SK-N-SH (cell line): ENCODE data around the gene PDZD2.

Experiments
- CHD2 ChIP-seq: fragments of 150-350 bp; IDR thresholded peaks from 2 replicates; pipeline ENCODE4 v1.6.1; 2018; ENCODE audit warnings: low read length; ENCODE audit not compliant: partially characterized antibody
- CTCF ChIP-seq: fragments of 200-600 bp; sonication (generic); IDR thresholded peaks from 2 replicates; pipeline ENCODE4 v1.6.1; 2017; ENCODE audit warnings: antibody characterized with exemption, mild to moderate bottlenecking, moderate library complexity
- EP300 ChIP-seq, 2 experiments: IDR thresholded peaks; 2 replicates each; pipeline versions ENCODE4 v1.4.0 to v1.6.1; 2012; ENCODE audit warnings: borderline replicate concordance in 1 of 2, low read depth in 1 of 2, low read length in 1 of 2
- FOSL2 ChIP-seq: IDR thresholded peaks from 2 replicates; pipeline ENCODE4 v1.4.0; 2012; ENCODE audit warnings: low read depth, mild to moderate bottlenecking, moderate library complexity, borderline replicate concordance
- GABPA ChIP-seq: IDR thresholded peaks from 2 replicates; pipeline ENCODE4 v1.4.0; 2012; ENCODE audit warnings: low read depth, mild to moderate bottlenecking
- POLR2AphosphoS5 ChIP-seq: IDR thresholded peaks from 2 replicates; pipeline ENCODE4 v1.6.1; 2012; ENCODE audit warnings: low read depth, low read length
- RAD21 ChIP-seq: IDR thresholded peaks from 2 replicates; pipeline ENCODE4 v1.6.1; 2012; ENCODE audit warnings: mild to moderate bottlenecking, low read length
- RCOR1 ChIP-seq: fragments of 150-350 bp; IDR thresholded peaks from 2 replicates; pipeline ENCODE4 v1.6.1; 2017; ENCODE audit warnings: antibody characterized with exemption, low read length
- TAF1 ChIP-seq: IDR thresholded peaks from 2 replicates; pipeline ENCODE4 v1.6.1; 2012; ENCODE audit warnings: low read depth, mild to moderate bottlenecking, low read length, moderate library complexity, borderline replicate concordance
- TEAD4 ChIP-seq: IDR thresholded peaks from 2 replicates; pipeline ENCODE4 v1.4.0; 2012; ENCODE audit warnings: mild to moderate bottlenecking, borderline replicate concordance; ENCODE audit not compliant: insufficient read depth
- YY1 ChIP-seq: IDR thresholded peaks from 2 replicates; pipeline ENCODE4 v1.4.0; 2012; ENCODE audit warnings: low read depth, mild to moderate bottlenecking

- no peak for TF ChIP-seq CHD2
- no peak for TF ChIP-seq RCOR1
- no peak for TF ChIP-seq EP300 (IDR thresholded peaks at IDR 0.05; ENCODE audit: borderline replicate concordance in 1 of 2, low read depth in 1 of 2, low read length in 1 of 2)
- no peak for TF ChIP-seq CTCF
- TF ChIP-seq TAF1: no peak
- no peak for TF ChIP-seq TEAD4
- TF ChIP-seq YY1: no peak
- TF ChIP-seq FOSL2: no peak
- TF ChIP-seq POLR2AphosphoS5: no peak
- TF ChIP-seq GABPA: no peak
- TF ChIP-seq RAD21: no peak
These were observed 419.2 kb downstream of the PDZD2 start for GRCh38 chr5:32058101-32058500.
